ENCODE data around the gene MEX3D. TPM values are rescaled to one million over a fixed set of nuclear protein-coding genes. Genes with fewer than 3 reads are reported as not detected.

MEX3D gene
- total RNA-seq, 1 donor = 27.6 TPM

GRCh38 chr19:1528596-1529429 is 39.3 kb downstream of the MEX3D start:
- no peak for DNase-seq (ENCODE audit: low read depth)
- no peak for TF ChIP-seq CTCF (IDR thresholded peaks at IDR 0.05; ENCODE audit: insufficient read depth, low read length)
- no peak overlapping the region for H3K4me3 ChIP-seq (ENCODE audit: low read depth, low read length)

GRCh38 chr19:1527650-1528309 is 40.3 kb downstream of the MEX3D start:
- no peak for DNase-seq (ENCODE audit: low read depth)
- no peak for TF ChIP-seq CTCF (IDR thresholded peaks at IDR 0.05; ENCODE audit: insufficient read depth, low read length)
- no peak overlapping the region for H3K4me3 ChIP-seq (ENCODE audit: low read depth, low read length)

GRCh38 chr19:1526979-1527649 is 41.0 kb downstream of the MEX3D start:
- DNase-seq (ENCODE audit: low read depth) = no peak
- H3K4me3 ChIP-seq (ENCODE audit: low read depth, low read length) = no peak overlapping the region
- TF ChIP-seq CTCF (IDR thresholded peaks at IDR 0.05; ENCODE audit: insufficient read depth, low read length) = no peak

- no peak for TF ChIP-seq CTCF (IDR thresholded peaks at IDR 0.05; ENCODE audit: insufficient read depth, low read length)
- no peak overlapping the region for H3K4me3 ChIP-seq (ENCODE audit: low read depth, low read length)
- no peak for DNase-seq (ENCODE audit: low read depth)
These were observed 41.9 kb downstream of the MEX3D start for GRCh38 chr19:1526066-1526778.

GRCh38 chr19:1525343-1525742 is 42.8 kb downstream of the MEX3D start:
- no peak overlapping the region for H3K4me3 ChIP-seq (ENCODE audit: low read depth, low read length)
- no peak for TF ChIP-seq CTCF (IDR thresholded peaks at IDR 0.05; ENCODE audit: insufficient read depth, low read length)
- no peak for DNase-seq (ENCODE audit: low read depth)

- no peak overlapping the region for H3K4me3 ChIP-seq (ENCODE audit: low read depth, low read length)
- no peak for DNase-seq (ENCODE audit: low read depth)
- TF ChIP-seq CTCF (IDR thresholded peaks at IDR 0.05; ENCODE audit: insufficient read depth, low read length) = no peak
These were observed 43.2 kb downstream of the MEX3D start for GRCh38 chr19:1524972-1525325.

Data from fibroblast of the aortic adventitia (primary cell).